K562 (cell line): ENCODE data around the gene TMTC3. TPM values are rescaled to one million over a fixed set of nuclear protein-coding genes. Genes with fewer than 3 reads are reported as not detected.

ENCODE experiments used
- CHD2 ChIP-seq: IDR thresholded peaks from 2 replicates; pipeline ENCODE4 v1.6.1; 2011; ENCODE audit warnings: low read depth, low read length
- DMBX1 ChIP-seq: fragments of 250-450 bp; sonication (Bioruptor Pico); IDR thresholded peaks from 2 replicates; pipeline ENCODE4 v1.8.0; 2022; ENCODE audit warnings: inconsistent platforms, mild to moderate bottlenecking, moderate library complexity, borderline replicate concordance
- ETV1 ChIP-seq: fragments of 450-650 bp; conservative IDR thresholded peaks from 2 replicates; pipeline ENCODE4 v1.6.1; 2016; ENCODE audit warnings: missing genetic modification characterization, control low read depth, low read depth, missing compliant biosample characterization
- FOXA3 ChIP-seq, 2 experiments: fragments of 450-650 bp in 1 of 2; sonication (generic) in 1 of 2; formaldehyde crosslinking; IDR thresholded peaks in 1 of 2; conservative IDR thresholded peaks in 1 of 2; 2 replicates each; pipeline versions ENCODE4 v1.4.0 to v1.8.0; 2020 to 2022; ENCODE audit warnings: mild to moderate bottlenecking in 2 of 2, missing genetic modification reagents in 1 of 2
- NFATC3 ChIP-seq: fragments of 450-650 bp; IDR thresholded peaks from 2 replicates; pipeline ENCODE4 v1.6.1; 2017; ENCODE audit warnings: mild to moderate bottlenecking
- POLR2B ChIP-seq: fragments of 450-650 bp; IDR thresholded peaks from 2 replicates; pipeline ENCODE4 v1.6.1; 2018; ENCODE audit warnings: low read depth; ENCODE audit not compliant: partially characterized antibody
- PYGO2 ChIP-seq: fragments of 450-650 bp; IDR thresholded peaks from 2 replicates; pipeline ENCODE4 v1.6.1; 2016; ENCODE audit warnings: mild to moderate bottlenecking, missing genetic modification characterization, moderate library complexity, missing compliant biosample characterization
- ZFP1 ChIP-seq: fragments of 450-650 bp; formaldehyde crosslinking; IDR thresholded peaks from 2 replicates; pipeline ENCODE4 v1.4.0; 2020; ENCODE audit warnings: mild to moderate bottlenecking, mixed read lengths
- ZNF124 ChIP-seq: sonication (generic); formaldehyde crosslinking; IDR thresholded peaks from 2 replicates; pipeline ENCODE4 v1.8.1; 2022; ENCODE audit warnings: missing genetic modification reagents
- ZNF212 ChIP-seq: fragments of 450-650 bp; formaldehyde crosslinking; IDR thresholded peaks from 2 replicates; pipeline ENCODE4 v1.4.0; 2020; ENCODE audit warnings: mild to moderate bottlenecking
- ZNF384 ChIP-seq: IDR thresholded peaks from 2 replicates; pipeline ENCODE4 v1.6.1; 2012; ENCODE audit warnings: low read depth, low read length, improper control_type of control experiment
- ZNF707 ChIP-seq: fragments of 250-450 bp; sonication (Bioruptor Pico); conservative IDR thresholded peaks from 2 replicates; pipeline ENCODE4 v1.8.0; 2022; ENCODE audit warnings: inconsistent platforms, mild to moderate bottlenecking, moderate library complexity
- ZNF79 ChIP-seq: fragments of 250-450 bp; sonication (Bioruptor Pico); IDR thresholded peaks from 2 replicates; pipeline ENCODE4 v1.4.0; 2020; ENCODE audit warnings: low read depth, mild to moderate bottlenecking, moderate library complexity
- polyA plus RNA-seq, 8 experiments: library from polyadenylated mRNA; depleted of rRNA in 4 of 8; stranded (reverse) in 5 of 8; unstranded in 3 of 8; fragments of >200 nt; fragmentation: Nextera tagmentation in 2 of 8; fragmentation: Illumina TruSeq in 1 of 8; extraction: Ambion mirVana in 2 of 8; extraction: Trizol in 1 of 8; gene quantifications; 2 replicates each; pipeline versions ENCODE4 v1.2.1 to v1.2.3, GENCODE V29; 2011 to 2014; ENCODE audit warnings: inconsistent platforms in 1 of 8, missing spikeins in 1 of 8
- total RNA-seq, 7 experiments: library from RNA; depleted of rRNA in 6 of 7; stranded (reverse); fragments of >200 nt in 6 of 7; fragmentation: Illumina TruSeq in 2 of 7; extraction: Trizol in 2 of 7; gene quantifications; 2 replicates each; pipeline versions ENCODE4 v1.2.1 to v1.2.3, GENCODE V29; 2011 to 2021; ENCODE audit warnings: low replicate concordance in 1 of 7
- TF ChIP-seq, protein P1 (sequence below): fragments of 250-450 bp; sonication (Bioruptor Pico); IDR thresholded peaks from 2 replicates; pipeline ENCODE4 v1.5.0; 2021; ENCODE audit warnings: mild to moderate bottlenecking, borderline replicate concordance
- TF ChIP-seq, protein P2 (sequence below), 2 experiments: fragments of 450-650 bp in 1 of 2; sonication (generic) in 1 of 2; formaldehyde crosslinking in 1 of 2; IDR thresholded peaks; 2 replicates each; pipeline versions ENCODE4 v1.7.1 to v1.9.0; 2016 to 2022; ENCODE audit warnings: inconsistent platforms in 1 of 2, mild to moderate bottlenecking in 1 of 2, missing genetic modification reagents in 1 of 2
- TF ChIP-seq, protein P3 (sequence below): fragments of 450-650 bp; IDR thresholded peaks from 2 replicates; pipeline ENCODE4 v1.6.1; 2016

The TMTC3 gene
- total and polyA plus RNA-seq, 9 of the 15 experiments (the other 6 are each of a cell fraction or from before 2014, with no cell fraction given): 1.9 to 9.8 (median 4.7) TPM

DNA sequence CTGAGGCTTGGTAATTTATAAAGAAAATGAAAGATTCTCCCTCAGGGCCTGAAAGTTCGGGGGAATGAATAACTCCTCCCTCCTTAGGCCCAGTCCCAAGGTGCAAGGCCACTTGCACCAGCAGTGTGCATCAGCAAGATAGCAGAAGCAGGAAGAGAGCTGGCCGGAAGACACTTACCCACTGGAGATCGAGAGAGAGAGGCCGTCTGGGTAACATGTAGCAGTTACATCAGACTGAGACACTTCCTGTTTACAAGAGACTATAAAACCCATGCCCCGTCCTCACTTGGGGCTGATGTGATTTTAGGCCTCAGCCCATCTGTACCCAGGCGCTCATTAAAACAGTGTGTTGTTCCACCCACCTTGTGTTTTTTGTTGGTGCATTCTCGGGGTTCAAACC is 85.2 kb downstream of the TMTC3 start (continued):
- TF ChIP-seq ZNF707 (CRISPR knock-in tag) (no peak), ZFP1 (CRISPR knock-in tag) (no peak), NFATC3 (no peak), DMBX1 (peak; percentile 37; the same call in 1 of the 2 replicates), ETV1 (tag) (peak; percentile 47; the same call in 1 of the 2 replicates), PYGO2 (tag) (no peak), ZNF79 (CRISPR knock-in tag) (no peak), ZNF124 (CRISPR knock-in tag) (no peak), FOXA3 (CRISPR knock-in tag; conservative IDR thresholded peaks at IDR 0.05 in 1 of 2, IDR thresholded peaks at IDR 0.05 in 1 of 2) (no peak), ZNF384 (no peak), ZNF212 (CRISPR knock-in tag) (no peak), POLR2B (no peak), CHD2 (no peak)
- TF ChIP-seq, protein P1, sequence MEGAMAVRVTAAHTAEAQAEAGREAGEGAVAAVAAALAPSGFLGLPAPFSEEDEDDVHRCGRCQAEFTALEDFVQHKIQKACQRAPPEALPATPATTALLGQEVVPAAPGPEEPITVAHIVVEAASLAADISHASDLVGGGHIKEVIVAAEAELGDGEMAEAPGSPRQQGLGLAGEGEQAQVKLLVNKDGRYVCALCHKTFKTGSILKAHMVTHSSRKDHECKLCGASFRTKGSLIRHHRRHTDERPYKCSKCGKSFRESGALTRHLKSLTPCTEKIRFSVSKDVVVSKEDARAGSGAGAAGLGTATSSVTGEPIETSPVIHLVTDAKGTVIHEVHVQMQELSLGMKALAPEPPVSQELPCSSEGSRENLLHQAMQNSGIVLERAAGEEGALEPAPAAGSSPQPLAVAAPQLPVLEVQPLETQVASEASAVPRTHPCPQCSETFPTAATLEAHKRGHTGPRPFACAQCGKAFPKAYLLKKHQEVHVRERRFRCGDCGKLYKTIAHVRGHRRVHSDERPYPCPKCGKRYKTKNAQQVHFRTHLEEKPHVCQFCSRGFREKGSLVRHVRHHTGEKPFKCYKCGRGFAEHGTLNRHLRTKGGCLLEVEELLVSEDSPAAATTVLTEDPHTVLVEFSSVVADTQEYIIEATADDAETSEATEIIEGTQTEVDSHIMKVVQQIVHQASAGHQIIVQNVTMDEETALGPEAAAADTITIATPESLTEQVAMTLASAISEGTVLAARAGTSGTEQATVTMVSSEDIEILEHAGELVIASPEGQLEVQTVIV (CRISPR knock-in tag): no peak
- TF ChIP-seq, protein P2, sequence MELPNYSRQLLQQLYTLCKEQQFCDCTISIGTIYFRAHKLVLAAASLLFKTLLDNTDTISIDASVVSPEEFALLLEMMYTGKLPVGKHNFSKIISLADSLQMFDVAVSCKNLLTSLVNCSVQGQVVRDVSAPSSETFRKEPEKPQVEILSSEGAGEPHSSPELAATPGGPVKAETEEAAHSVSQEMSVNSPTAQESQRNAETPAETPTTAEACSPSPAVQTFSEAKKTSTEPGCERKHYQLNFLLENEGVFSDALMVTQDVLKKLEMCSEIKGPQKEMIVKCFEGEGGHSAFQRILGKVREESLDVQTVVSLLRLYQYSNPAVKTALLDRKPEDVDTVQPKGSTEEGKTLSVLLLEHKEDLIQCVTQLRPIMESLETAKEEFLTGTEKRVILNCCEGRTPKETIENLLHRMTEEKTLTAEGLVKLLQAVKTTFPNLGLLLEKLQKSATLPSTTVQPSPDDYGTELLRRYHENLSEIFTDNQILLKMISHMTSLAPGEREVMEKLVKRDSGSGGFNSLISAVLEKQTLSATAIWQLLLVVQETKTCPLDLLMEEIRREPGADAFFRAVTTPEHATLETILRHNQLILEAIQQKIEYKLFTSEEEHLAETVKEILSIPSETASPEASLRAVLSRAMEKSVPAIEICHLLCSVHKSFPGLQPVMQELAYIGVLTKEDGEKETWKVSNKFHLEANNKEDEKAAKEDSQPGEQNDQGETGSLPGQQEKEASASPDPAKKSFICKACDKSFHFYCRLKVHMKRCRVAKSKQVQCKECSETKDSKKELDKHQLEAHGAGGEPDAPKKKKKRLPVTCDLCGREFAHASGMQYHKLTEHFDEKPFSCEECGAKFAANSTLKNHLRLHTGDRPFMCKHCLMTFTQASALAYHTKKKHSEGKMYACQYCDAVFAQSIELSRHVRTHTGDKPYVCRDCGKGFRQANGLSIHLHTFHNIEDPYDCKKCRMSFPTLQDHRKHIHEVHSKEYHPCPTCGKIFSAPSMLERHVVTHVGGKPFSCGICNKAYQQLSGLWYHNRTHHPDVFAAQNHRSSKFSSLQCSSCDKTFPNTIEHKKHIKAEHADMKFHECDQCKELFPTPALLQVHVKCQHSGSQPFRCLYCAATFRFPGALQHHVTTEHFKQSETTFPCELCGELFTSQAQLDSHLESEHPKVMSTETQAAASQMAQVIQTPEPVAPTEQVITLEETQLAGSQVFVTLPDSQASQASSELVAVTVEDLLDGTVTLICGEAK (IDR thresholded peaks at IDR 0.05): 0 out of 2 replicates have a peak, but pooled peaks have one; percentile 37
- TF ChIP-seq, protein P2 (CRISPR knock-in tag; IDR thresholded peaks at IDR 0.05): no peak
- TF ChIP-seq, protein P3, sequence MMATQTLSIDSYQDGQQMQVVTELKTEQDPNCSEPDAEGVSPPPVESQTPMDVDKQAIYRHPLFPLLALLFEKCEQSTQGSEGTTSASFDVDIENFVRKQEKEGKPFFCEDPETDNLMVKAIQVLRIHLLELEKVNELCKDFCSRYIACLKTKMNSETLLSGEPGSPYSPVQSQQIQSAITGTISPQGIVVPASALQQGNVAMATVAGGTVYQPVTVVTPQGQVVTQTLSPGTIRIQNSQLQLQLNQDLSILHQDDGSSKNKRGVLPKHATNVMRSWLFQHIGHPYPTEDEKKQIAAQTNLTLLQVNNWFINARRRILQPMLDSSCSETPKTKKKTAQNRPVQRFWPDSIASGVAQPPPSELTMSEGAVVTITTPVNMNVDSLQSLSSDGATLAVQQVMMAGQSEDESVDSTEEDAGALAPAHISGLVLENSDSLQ: no peak
